GM19035 (cell line): ENCODE results near the gene IGF2BP3.
A peak's percentile ranks its signal among the peaks of the same experiment; 100 is the strongest.

Source experiments
- ATAC-seq: cut with Tn5 transposase; IDR thresholded peaks from one replicate; pipeline ENCODE4 v1.9.1; 2021; ENCODE audit not compliant: unreplicated experiment

Gene IGF2BP3

GRCh38 chr7:23272275-23272674 is 198.0 kb downstream of the IGF2BP3 start:
- no peak for ATAC-seq

- no peak for ATAC-seq
Observed at GRCh38 chr7:23268746-23269145, 201.5 kb downstream of the IGF2BP3 start.

- ATAC-seq, result no peak
Observed at GRCh38 chr7:23268167-23268566, 202.1 kb downstream of the IGF2BP3 start.

GRCh38 chr7:23267357-23267756 is 202.9 kb downstream of the IGF2BP3 start:
- ATAC-seq, result no peak

GRCh38 chr7:23266918-23267317 is 203.4 kb downstream of the IGF2BP3 start:
- ATAC-seq, result no peak

GRCh38 chr7:23264916-23265458 is 205.3 kb downstream of the IGF2BP3 start:
- ATAC-seq, result no peak

GRCh38 chr7:23261843-23262452 is 208.3 kb downstream of the IGF2BP3 start:
- ATAC-seq, result peak; percentile 84

GRCh38 chr7:23260371-23260770 is 209.9 kb downstream of the IGF2BP3 start:
- ATAC-seq, result no peak
